GM10847 (cell line): Measurements from ENCODE around the gene F10.

ENCODE experiments used
- POLR2A ChIP-seq: IDR thresholded peaks from 2 replicates; pipeline ENCODE4 v1.6.1; 2011; ENCODE audit not compliant: insufficient read length; ENCODE audit errors: extremely low read depth

Gene F10

GRCh38 chr13:113083402-113084061, 39.1 kb upstream of the F10 start:
- no peak for TF ChIP-seq POLR2A

- TF ChIP-seq POLR2A = no peak
Observed at GRCh38 chr13:113084094-113084942, 38.3 kb upstream of the F10 start.

- no peak for TF ChIP-seq POLR2A
Observed at GRCh38 chr13:113084943-113085540, 37.6 kb upstream of the F10 start.

- no peak for TF ChIP-seq POLR2A
Observed at GRCh38 chr13:113086031-113086750, 36.4 kb upstream of the F10 start.

GRCh38 chr13:113086991-113087922, 35.3 kb upstream of the F10 start:
- no peak for TF ChIP-seq POLR2A

GRCh38 chr13:113087923-113088690, 34.5 kb upstream of the F10 start:
- no peak for TF ChIP-seq POLR2A

GRCh38 chr13:113088691-113089020, 33.9 kb upstream of the F10 start:
- no peak for TF ChIP-seq POLR2A

- TF ChIP-seq POLR2A = no peak
Observed at GRCh38 chr13:113089693-113090414, 32.7 kb upstream of the F10 start.

GRCh38 chr13:113090415-113090770, 32.2 kb upstream of the F10 start:
- no peak for TF ChIP-seq POLR2A

- TF ChIP-seq POLR2A = no peak
Observed at GRCh38 chr13:113090806-113091205, 31.8 kb upstream of the F10 start.

GRCh38 chr13:113091211-113091771, 31.3 kb upstream of the F10 start:
- no peak for TF ChIP-seq POLR2A

GRCh38 chr13:113091891-113092775, 30.5 kb upstream of the F10 start:
- TF ChIP-seq POLR2A = no peak
